ENCODE data around the gene MAP3K10.
"Not testable (repeated sequence)": the region's sequence is repeated elsewhere in the genome, so short reads cannot be mapped to it uniquely, and the experiment has no call there.

MAP3K10 gene

DNA sequence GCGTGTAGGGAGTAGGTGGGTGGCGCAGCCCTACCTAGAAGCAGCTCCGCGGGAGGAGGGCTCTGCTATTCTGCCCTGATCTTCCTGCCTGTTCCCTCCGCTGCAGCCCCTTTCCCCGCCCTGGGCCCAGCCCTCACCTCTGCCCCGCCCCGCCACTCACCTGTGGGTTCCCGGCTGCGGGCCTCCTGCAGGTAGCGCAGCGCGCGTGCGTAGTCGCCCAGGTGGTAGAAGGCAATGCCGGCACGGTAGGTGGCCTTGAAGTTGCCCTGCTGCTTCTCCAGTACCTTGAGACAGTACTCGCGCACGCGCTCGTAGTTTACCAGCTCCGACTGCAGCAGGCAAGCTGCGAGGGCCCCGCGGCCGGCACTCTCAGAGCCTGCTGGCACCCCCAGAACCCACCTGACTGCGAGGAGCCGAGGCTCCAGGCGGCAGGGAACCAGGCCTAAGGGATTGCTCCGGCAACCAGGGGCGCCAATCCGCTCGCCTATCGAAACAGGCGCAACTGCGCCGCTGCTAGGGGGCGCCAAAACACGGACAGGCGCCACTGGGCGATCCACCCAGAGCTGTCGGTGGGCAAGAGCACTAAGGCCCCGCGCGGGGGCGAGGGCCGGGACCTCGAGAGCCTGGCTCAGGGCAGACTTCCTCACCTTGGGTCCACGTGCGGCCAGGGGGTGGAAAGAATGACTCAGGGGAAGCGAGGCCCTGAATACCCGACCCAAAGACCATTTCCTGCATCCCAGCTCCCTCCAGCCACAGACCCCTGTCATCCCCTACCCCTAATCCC lies 26.0 kb downstream of the MAP3K10 start:
- DNase-seq (ENCODE audit: low read depth, low spot score): no peak

DNA sequence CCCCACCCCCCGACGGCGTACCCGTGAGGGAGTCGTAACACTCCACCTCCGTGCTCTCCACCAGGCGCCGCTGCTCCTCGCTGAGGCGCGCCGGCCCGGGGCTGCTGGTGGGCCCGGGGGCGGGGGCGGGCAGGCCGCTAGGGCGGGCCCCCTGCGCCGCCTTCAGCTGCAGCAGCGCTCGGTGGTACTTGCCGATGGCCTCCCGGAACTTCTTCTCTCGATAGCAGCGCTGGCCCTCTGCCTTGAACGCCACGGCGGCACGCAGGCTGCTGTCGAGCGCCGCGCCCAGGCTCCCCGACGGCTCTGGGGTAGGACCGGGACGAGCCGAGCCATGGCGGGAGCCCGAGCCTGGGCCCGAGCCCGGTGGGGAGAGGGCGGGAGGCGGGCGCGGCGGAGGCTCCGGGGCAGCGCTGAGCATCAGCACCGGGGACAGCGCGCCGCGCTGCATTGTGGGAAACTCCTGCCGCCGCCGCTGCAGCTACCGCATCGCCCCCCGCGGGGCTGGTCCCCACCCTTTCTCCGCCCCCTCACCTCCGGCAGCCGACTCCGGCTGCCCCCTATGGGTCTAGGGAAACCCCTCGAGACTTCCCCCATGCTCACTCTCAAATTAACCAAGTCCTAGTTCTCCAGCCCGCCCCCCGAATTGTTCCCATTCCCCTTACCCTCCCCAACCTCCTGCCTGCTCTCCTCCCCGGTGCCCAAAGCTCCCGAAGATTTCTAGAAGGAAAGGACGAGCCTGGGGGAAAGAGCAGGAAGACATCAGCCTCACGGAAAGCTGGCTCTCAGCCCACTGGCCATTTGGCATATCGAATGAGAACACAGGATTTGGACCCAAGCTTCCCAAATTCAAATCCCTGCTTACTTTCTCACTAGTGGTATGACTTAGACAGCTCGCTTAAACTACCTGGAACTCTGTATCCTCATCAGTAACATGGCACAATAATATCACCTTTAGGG lies 27.0 kb downstream of the MAP3K10 start, which contains the start of gene TTC9B:
TTC9B (minus strand) TSS at position 451 of the 957 bp plus-strand sequence; CDS start at position 448, 3 bp downstream.
- DNase-seq (ENCODE audit: low read depth, low spot score): no peak

DNA sequence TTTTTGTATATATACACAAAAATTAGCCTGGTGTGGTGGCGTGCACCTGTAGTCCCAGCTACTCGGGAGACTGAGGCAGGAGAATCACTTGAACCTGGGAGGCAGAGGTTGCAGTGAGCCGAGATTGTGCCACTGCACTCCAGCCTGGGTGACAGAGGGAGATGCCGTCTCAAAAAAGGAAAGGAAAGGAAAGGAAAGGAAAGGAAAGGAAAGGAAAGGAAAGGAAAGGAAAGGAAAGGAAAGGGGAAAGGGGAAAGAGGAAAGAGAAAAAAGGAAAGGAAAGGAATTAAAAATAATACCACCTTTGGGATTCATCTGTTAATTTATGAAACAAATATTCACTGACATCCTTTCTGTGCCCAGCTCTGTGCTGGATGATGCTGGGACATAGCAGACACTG lies 27.8 kb downstream of the MAP3K10 start:
- DNase-seq (ENCODE audit: low read depth, low spot score): not testable (repeated sequence)

DNA sequence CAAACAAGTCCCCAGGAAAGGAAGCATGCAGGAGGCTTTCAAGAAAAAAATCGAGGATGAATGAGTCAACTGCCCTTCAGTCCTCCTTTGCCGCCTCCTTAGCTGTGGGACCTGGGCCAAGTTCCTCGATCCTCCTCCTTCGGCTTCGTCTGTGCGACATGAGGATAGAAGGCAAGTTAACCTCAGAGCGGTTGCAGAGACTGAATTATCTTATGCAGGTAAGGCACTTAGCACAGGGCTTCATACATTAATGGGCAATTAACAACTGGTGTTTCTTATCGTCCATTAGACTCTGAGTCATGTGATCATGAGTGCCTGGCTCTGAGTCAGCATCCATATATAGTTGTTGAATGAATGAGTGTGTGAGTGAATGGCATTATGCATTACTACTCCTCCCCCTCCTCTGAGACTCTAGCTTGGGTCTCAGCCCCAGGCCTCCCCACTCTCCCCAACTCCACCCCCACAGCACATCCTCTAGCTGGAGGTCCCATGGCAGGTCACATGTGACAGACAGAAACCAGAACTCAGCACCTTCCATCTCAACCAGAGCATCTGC lies 28.6 kb downstream of the MAP3K10 start:
- no peak for DNase-seq (ENCODE audit: low read depth, low spot score)

DNA sequence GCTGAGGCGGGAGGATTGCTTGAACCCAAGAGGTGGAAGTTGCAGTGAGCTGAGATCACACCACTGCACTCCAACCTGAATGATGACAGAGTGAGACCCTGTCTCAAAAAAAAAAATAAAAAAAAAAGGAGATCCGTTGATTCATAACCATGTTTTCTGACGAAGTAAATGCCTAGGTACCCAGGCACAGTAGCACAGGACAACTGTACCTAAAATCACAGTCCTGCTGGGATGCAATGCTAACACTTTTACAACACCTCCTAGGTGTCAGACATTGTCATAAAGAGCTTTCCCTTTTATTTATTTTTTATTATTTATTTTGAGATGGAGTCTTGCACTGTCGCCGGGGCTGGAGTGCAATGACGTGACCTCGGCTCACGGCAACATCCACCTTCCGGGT lies 29.4 kb downstream of the MAP3K10 start:
- DNase-seq (ENCODE audit: low read depth, low spot score): no peak

DNA sequence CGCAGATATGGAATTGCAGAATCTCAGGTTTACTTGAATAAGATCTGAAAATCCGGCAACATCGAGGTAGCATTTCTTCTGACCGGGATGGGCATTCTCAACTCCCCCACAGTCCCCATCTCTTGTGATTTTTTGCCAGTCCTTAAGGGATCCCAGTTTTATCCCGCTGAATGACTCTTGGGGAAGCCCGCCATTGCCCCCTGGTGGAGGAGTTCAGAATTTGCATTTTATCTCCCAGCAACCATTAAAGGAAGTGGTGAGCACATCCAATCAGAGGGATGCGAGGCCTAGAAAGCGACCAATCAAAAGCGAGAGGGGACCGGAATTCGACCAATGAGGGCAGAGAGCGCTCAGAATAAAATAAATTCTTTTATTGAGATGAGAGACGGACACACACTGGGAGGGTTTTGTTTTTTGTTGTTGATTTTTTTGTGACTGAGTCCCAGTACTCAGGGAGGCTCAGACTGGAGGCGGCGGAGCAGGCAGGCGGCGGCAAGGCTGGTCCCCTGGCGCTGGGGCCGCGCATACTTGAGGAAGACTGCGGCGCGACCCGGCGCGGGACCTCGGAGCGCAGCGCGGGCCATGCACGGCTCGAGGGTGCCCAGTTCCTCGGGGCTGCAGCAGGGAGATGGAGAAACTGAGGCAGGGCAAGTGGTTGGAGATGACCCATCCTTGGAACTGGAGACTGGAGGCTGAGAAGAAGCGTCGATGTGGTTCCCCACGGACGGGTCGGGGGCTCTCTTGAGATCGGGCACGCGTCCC lies 30.8 kb downstream of the MAP3K10 start:
- DNase-seq (ENCODE audit: low read depth, low spot score): peak; percentile 84

DNA sequence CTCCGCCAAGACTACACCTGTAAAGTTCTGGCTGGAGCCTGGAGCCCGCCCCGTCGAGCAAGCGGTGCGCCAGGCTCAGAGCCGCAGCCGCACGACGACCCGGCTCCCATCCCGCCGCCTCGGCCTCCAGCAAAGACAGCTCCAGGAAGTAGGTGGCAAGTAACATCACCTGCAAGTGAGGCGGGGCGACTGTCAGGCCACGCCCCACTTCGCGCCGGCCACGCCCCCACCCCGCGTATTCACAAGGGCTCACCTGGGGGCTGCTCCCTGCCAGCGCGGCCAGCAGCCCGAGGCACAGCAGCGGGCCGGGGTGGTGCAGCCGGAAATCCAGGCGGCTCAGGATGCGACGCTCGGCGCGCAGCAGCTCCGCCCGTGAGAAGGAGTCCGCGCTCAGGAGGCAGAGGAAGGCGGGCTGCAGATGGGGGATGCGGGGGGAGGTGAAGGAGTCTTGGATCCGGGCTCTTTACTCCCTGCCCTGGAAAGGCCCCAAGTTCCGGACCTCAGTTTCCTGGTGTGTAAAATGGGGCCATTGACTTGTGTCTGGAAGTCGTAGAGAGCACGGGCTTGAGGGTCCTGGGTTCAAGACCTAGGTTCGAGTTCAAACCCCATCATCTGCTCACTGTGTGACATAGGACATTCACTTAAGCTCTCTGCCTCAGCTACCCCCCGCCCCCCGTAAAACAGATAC lies 32.1 kb downstream of the MAP3K10 start:
- no peak for DNase-seq (ENCODE audit: low read depth, low spot score)

DNA sequence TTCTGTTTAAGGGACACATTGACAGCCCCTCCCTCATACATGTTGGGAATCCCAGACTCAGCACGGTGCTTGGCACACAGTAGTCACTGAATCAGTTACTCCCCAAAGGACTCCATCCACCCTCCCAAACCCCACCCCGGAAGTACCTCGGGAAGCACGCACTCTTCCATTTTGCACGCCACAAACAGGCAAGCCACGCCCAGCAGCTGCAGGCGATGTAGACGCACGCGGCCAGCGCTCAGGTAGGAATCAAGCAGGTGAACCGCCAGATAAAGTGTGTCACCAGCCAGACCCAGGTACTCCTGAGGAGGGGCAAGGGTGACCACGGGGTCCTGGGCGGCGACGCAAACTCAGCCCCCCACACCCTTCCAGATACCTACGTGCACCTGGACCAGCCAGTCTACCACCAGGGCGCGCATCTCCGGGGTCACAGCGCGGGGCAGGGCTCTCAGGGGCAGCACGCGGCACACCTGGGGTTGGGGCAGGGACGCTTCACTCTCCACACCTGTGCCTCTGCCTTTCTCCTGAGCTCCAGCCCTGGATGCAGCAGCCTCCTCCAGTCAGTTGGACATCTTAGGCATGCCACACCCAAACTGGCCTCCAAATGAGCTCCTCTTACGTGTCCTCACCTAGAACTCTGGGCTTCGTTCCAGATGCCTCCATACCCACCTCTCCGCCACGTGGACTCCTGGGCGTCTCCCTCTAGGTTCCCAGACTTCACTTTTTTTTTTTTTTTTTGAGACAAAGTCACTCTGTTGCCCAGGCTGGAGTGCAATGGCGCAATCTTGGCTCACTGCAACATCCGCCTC lies 33.3 kb downstream of the MAP3K10 start:
- no peak for DNase-seq (ENCODE audit: low read depth, low spot score)

DNA sequence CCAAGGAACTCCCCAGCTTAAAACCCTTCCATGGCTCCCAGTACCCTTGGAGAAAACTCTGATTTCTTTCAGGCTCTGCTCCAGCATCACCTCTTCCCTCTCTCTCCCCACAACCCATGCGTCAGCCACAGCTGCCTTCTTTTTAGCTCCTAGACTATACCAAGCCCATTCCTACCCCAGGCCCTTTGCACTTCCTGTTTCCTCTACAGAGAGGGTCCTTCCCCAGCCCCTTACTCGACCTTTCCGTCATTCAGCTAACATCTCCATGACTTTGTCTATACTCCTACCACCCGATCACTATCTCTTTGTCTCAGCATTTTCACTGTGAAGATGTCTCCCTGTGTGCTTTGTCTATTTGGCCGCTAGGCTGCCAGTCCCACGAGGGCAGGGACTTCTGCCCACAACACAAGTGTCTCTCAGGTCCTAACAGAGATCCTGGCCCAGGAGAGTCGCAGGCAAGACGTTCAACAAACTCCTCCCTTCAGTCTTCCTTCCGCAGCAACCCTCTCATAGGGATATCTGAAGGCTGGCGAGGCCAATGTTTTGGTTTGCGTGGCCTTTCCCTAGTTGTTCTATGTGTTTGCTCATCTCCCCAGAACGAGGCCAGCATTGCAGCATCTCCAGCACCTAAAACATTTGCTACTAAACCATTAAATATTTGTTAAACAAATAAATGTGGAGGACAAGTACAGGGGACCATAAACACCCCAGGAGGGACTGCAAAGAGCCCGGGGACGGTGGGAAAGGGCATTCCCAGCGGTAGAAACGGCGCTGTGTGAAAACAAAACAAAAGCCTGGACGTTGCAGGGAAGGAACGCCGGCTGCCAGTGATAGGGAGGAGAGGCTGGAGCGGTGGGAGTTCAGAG lies 34.4 kb downstream of the MAP3K10 start:
- DNase-seq (ENCODE audit: low read depth, low spot score): peak; percentile 36

DNA sequence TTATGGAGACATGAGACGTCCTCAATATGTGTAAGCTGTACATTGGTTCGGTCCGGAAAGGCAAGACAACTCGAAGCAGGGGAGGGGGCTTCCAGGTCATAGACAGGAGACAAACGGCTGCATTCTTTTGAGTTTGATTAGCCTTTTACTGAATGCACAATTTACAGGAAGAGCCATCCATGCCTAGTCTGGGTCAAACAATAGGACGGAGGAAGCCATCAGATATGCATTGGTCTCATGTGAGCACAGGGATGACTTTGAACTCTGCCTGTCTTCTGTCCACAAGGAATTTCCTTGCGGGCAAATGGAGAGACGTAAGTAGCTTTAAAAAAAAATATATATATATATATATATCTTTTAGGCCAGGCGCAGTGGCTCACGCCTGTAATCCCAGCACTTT lies 37.1 kb downstream of the MAP3K10 start:
- DNase-seq (ENCODE audit: low read depth, low spot score): no peak

DNA sequence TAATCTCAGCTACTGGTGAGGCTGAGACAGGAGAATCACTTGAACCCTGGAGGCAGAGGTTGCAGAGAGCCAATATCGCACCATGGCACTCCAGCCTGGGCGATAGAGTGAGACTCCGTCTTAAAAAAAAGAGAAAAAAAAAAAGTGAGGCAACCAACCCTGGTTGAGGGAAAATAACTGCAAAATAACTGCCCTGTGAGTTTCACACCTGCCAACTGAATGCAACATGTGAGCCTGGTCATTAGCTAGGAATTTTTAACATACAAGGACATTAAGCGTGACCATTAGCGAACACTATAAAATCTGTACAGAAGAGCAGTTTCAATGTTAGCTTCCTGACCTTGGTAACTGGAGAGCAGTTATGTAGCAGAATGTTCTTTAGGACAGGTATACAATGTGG lies 37.6 kb downstream of the MAP3K10 start:
- no peak for DNase-seq (ENCODE audit: low read depth, low spot score)

DNA sequence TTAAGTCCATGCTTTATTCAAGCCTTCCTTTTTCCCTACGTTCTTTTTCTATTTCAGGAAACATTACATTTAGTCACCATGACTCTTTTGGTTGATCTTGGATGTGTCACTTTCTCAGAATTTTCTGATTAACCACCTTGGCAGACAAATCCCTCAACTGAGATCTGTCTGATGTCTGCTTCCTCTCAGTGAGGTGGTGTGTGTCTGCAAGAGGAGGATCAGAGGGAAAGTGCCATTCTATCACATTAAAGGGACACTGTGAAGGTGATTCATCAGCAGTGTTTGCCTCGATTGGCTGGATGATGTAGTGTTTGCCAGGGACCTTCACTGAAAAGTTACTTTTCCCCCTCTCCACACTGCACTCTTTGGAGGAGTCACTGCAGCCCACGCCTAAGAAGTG lies 38.3 kb downstream of the MAP3K10 start:
- no peak for DNase-seq (ENCODE audit: low read depth, low spot score)

DNA sequence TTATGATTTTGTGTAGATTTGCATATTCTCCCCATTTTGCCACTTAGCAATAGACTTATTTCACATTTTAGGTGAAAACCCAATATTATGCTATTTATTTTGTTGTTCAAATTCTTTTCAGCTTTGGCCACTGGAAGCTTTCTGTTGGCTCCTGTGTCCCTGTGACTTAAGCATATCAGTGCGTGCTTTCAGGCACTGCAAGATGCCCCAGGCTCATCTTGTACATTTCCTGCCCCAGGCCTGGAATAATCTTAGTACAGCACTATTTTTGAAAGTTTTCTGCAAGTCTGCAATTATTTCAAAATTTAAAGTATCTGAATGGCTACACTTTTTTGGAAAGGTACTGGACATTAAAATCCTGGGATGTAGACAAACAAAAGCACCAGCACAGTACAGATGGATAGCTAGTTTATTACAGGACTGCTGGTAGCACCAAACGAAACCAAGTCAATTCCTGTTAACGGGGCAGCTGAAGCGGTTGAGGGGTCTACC lies 38.7 kb downstream of the MAP3K10 start:
- no peak for DNase-seq (ENCODE audit: low read depth, low spot score)

DNA sequence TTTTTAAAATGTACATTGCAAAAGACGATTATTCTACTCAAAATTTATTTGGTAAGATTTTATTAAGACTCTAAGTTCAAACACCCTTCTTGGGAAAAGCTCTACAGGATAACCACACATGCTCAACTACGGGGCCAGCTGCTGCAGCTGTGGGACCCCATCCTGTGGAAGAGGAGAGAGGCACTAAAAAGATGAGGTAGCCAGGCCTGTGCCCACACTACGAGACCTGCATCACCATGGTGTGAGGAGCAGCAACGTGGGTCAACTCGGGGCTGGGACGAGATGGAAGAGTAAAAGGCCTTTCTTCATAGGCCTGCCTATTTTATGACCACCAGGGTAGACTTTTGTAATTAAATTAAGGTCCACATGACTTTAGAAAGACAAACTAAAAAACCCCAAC lies 39.8 kb downstream of the MAP3K10 start:
- no peak for DNase-seq (ENCODE audit: low read depth, low spot score)

DNA sequence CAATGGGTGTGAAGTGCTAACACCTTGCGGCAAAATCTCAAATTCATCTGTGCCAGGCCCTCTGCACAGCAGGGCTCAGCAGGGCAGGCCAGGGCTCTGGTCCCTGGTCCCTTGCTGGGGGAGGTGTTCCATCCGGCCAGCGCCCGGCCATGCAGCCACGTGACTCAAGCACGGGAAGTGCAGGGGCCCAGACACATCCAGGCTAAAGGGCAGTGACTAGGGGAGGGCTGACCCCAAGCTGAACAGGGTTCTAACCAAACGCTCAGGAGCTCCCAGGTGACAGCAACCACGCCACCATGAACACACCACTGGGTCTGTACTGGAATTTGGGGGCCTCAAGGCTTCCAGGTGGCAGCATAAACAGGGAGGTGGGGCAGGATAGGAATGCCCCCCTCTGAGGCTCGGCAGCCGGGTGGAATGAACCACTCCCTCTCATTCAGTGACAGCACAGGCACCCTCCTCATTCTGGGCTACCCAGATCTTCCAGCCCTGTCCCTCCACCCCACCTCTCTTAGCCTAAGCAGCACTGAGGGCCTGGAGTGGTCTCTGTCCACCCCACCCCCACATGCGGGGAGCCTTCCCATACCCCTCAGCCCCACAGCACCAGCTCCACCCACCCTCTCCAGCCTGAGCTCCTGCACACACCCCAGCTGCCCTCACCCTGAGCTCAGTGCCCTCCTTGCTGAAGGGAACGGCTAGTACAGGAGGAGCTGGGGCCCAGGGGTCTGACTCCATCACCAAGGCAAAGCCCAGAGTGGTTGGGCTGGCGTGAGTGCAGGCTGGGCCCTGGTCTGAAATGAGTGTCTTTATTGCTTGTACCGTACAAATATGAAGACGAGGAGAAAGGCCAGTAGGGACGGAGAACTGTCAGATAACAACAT lies 40.6 kb downstream of the MAP3K10 start:
- no peak for DNase-seq (ENCODE audit: low read depth, low spot score)

DNA sequence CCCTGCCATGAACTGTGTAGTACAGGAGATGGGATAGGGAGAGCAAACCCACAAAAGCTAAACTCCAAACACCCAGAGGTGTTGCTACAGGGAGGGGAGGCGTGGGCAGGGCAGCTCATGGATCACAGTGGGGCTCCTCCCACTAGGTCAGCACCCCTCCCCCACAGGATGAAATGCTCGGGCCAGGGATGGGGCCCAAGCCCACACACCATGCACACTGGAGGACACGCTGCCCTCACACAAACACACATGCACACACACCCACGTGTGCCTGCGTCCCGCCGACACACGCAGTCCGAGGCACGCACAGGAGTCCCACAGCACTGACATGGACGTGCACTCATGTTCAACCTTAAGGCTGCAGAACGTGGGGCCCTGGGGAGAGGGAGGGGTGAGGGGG lies 41.3 kb downstream of the MAP3K10 start:
- DNase-seq (ENCODE audit: low read depth, low spot score): no peak

DNA sequence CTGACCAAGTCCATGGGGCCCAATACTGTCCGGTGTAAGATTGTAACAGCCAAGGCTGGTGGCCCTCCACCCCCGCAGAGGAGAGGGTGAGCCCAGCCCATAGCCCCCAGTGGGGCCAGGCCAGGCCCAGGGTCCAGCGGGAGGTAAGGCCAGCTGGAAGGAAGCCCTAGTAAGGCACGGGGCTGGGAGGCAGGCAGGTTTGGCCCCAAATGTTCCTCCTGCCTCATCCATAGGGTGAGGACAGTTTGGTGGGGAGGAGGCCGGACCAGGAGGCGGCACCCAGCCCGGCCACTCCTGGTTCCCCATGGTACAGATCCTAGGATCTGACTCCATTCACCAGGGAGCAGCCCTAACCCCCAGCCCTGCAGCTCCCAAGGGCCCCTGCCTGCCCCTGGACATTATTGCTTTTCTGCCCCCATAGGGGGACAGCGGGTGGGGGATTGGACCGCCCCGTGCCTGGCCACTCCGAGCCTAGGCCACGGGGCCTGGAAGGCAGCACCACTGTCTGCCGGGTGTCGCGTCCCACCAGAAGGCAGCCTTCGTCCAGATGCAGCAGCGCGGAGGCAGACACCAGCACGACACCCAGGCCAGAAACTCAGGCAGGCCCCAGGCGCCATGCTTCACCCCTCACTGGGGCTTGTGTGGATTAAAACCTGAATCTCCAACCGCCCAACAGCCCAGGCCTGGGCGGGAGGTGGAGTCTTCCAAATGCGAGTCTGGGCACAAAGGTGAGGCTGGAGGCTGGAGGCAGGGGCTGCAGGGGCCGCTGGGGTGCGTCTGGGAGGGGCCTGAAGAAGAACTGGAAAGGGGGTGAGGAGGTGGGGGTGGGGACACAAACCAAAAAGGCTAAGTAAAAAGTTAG lies 42.0 kb downstream of the MAP3K10 start:
- DNase-seq (ENCODE audit: low read depth, low spot score): no peak

Measured in smooth muscle cell of the brain vasculature (primary cell).